ENCODE data around the gene WBP2. TPM values are rescaled to one million over a fixed set of nuclear protein-coding genes. Genes with fewer than 3 reads are reported as not detected.

Gene WBP2
- total RNA-seq, 1 experiment from 2014 or later, result 51.8 TPM

DNA sequence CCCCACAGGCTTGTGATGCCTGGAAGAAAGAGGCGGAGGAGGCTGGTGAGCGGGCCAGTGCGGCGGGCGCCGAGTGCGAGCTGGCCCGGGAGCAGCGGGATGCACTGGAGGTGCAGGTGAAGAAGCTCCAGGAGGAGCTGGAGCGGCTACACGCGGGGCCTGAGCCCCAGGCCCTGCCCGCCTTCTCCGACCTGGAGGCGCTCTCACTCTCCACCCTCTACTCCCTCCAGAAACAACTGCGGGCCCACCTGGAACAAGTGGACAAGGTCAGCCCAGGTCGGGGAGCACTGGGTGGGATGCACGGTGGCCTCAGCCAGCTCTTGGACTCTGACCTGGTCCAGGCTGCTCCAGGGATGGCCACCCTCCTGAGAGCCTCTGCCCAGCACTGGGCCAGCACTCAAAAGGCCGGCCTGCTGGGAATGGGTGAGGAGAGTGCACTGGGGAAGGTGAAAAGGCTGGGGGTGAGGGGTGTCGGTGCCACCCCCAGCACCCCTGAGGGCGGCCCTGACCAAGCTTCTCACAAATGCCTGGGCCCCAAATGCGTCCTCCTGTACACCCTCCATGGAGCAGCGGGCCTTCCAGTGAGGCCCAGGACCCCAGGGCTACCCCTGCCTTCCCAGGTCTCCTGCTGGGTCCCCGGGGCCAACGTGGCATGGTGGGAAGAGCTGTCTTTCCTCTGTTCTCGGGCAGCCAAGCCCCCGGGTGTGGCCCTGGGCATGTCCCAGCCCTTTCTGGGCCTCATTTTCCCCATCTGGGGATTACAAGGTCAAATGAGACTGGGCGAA lies 31.7 kb downstream of the WBP2 start:
- H3K79me2 ChIP-seq (ENCODE audit: low read length), result no peaks in the 10 kb centered on the region
- no peak overlapping the region for H3K4me2 ChIP-seq (ENCODE audit: low read length)
- peaks cover 13% of the 10 kb centered on the region; the same call in 1 of the 2 replicates for H3K36me3 ChIP-seq (ENCODE audit: low read depth, low read length)
- no TSS peak for BruUV-seq (replicated peaks)
- H3K9me3 ChIP-seq (ENCODE audit: low read length), result no peaks in the 10 kb centered on the region
- no peaks in the 10 kb centered on the region for H3K27me3 ChIP-seq (ENCODE audit: low read length)
- no peak overlapping the region for H3K27ac ChIP-seq (ENCODE audit: low read length)
- no peaks in the 10 kb centered on the region for H3F3A ChIP-seq (ENCODE audit: low read length, unreplicated experiment)
- TF ChIP-seq CTCF (conservative IDR thresholded peaks at IDR 0.05; ENCODE audit: low read depth, low read length) (no peak), EZH2 (IDR thresholded peaks at IDR 0.05; ENCODE audit: low read length, unreplicated experiment) (no peak), EZH2phosphoT487 (IDR thresholded peaks at IDR 0.05; ENCODE audit: borderline replicate concordance, low read length) (no peak)
- intact Hi-C loops (cut with micrococcal nuclease), result no loop called here
- DNase-seq (no peak), ATAC-seq (no peak)
- H3K4me3 ChIP-seq (ENCODE audit: low read length), result no peak overlapping the region
- H2AFZ ChIP-seq (ENCODE audit: low read length), result no peak overlapping the region
- H3K9me2 ChIP-seq (replicated peaks; ENCODE audit: low read length), result no peaks in the 10 kb centered on the region
- ChIA-PET CTCF (no interaction called here), POLR2A (ENCODE audit: unreplicated experiment) (no interaction called here)
- H3K4me1 ChIP-seq (ENCODE audit: insufficient read depth, low read length), result no peaks in the 10 kb centered on the region
- no peak overlapping the region for H3K9ac ChIP-seq (ENCODE audit: low read length)
- H4K20me1 ChIP-seq (ENCODE audit: low read length), result no peaks in the 10 kb centered on the region

DNA sequence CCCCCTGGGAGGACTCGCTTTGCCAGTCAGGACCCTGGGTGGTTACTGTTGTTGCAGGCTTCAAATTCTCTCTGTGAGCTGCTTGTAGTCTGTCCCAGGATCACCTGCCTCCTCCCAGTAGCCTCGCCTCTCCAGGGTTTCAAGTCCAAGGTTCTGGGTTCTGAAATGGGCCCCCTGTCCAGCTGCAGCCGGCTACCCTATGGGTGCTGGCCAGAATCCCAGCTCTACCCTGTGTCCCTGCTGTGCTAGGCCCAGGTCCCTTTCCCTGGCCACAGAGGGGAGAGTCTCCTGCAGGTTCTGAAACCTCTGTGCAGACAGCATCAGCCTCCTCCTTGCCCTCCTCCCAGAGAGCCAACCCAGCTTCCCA lies 32.4 kb downstream of the WBP2 start:
- CTCF ChIA-PET, result no interaction called here
- ATAC-seq, result no peak

More for the DNA sequence above, 32.4 kb downstream of the WBP2 start:
- peaks cover 14% of the 10 kb centered on the region; the same call in 1 of the 2 replicates for H3K36me3 ChIP-seq (ENCODE audit: low read depth, low read length)
- H3F3A ChIP-seq (ENCODE audit: low read length, unreplicated experiment), result no peaks in the 10 kb centered on the region
- no peak overlapping the region for H3K9ac ChIP-seq (ENCODE audit: low read length)
- H3K79me2 ChIP-seq (ENCODE audit: low read length), result no peaks in the 10 kb centered on the region
- H3K27ac ChIP-seq (ENCODE audit: low read length), result no peak overlapping the region
- no peak overlapping the region for H3K4me3 ChIP-seq (ENCODE audit: low read length)
- H3K9me2 ChIP-seq (replicated peaks; ENCODE audit: low read length), result no peaks in the 10 kb centered on the region
- BruUV-seq (replicated peaks), result no TSS peak
- intact Hi-C loops (cut with micrococcal nuclease), result no loop called here
- H4K20me1 ChIP-seq (ENCODE audit: low read length), result no peaks in the 10 kb centered on the region
- no peak overlapping the region for H3K4me2 ChIP-seq (ENCODE audit: low read length)
- H3K4me1 ChIP-seq (ENCODE audit: insufficient read depth, low read length), result no peaks in the 10 kb centered on the region
- H3K9me3 ChIP-seq (ENCODE audit: low read length), result no peaks in the 10 kb centered on the region
- POLR2A ChIA-PET (ENCODE audit: unreplicated experiment), result no interaction called here
- no peak overlapping the region for H2AFZ ChIP-seq (ENCODE audit: low read length)
- no peak for DNase-seq
- TF ChIP-seq EZH2phosphoT487 (IDR thresholded peaks at IDR 0.05; ENCODE audit: borderline replicate concordance, low read length) (no peak), EZH2 (IDR thresholded peaks at IDR 0.05; ENCODE audit: low read length, unreplicated experiment) (no peak), CTCF (conservative IDR thresholded peaks at IDR 0.05; ENCODE audit: low read depth, low read length) (no peak)
- H3K27me3 ChIP-seq (ENCODE audit: low read length), result no peaks in the 10 kb centered on the region
